Endothelial cell of umbilical vein (primary cell): Measurements from ENCODE around the gene SLC4A2. TPM values are rescaled to one million over a fixed set of nuclear protein-coding genes. Genes with fewer than 3 reads are reported as not detected.
A peak's percentile ranks its signal among the peaks of the same experiment; 100 is the strongest.

Experiments used
- BruUV-seq: library from RNA; stranded (reverse); fragments of 400-500 nt; replicated peaks from 2 replicates; lab custom pipeline; 2021; lab: Mats Ljungman, UMichigan
- CTCF ChIA-PET: fragments of 300-600, 350-600 bp; sonication (Branson Sonifier 250); formaldehyde crosslinking; loops from one replicate; lab custom pipeline; 2021; ENCODE audit warnings: antibody characterized with exemption, inconsistent platforms; lab: Charles Lee
- POLR2A ChIA-PET: fragments of 300-600, 350-600 bp; sonication (Branson Sonifier 250); formaldehyde crosslinking; loops from one replicate; lab custom pipeline; 2021; ENCODE audit warnings: antibody characterized with exemption, inconsistent platforms; lab: Charles Lee
- DNase-seq: peaks from one replicate; pipeline ENCODE4 v3.0.0-alpha.2; 2011; ENCODE audit warnings: low read depth, low spot score
- FAIRE-seq: peaks from 2 replicates; lab custom pipeline; 2011; peaks lifted over from hg19 to GRCh38; lab: Jason Lieb, UNC
- H2AFZ ChIP-seq: 2 replicates; pipeline ENCODE4 v1.6.0; 2012; ENCODE audit warnings: low read depth, low read length, control low read depth, inconsistent platforms
- H3K27ac ChIP-seq: 2 replicates; pipeline ENCODE4 v1.5.1; 2011; ENCODE audit warnings: low read depth, mild to moderate bottlenecking, control low read depth, low read length, moderate library complexity; ENCODE audit not compliant: insufficient read depth
- H3K27me3 ChIP-seq, 2 experiments: 2 replicates each; pipeline versions ENCODE4 v1.6.0 to v1.6.1; 2011; ENCODE audit warnings: low read length in 2 of 2, mixed read lengths in 1 of 2; ENCODE audit not compliant: control insufficient read depth in 2 of 2, insufficient read depth in 2 of 2
- H3K36me3 ChIP-seq, 2 experiments: 2 replicates in 1 of 2; 3 replicates in 1 of 2; pipeline ENCODE4 v1.5.1; 2011; ENCODE audit warnings: low read length in 2 of 2, mild to moderate bottlenecking in 1 of 2, moderate library complexity in 1 of 2; ENCODE audit not compliant: control insufficient read depth in 2 of 2, insufficient read depth in 2 of 2; ENCODE audit errors: extremely low read depth in 1 of 2
- H3K4me1 ChIP-seq: 3 replicates; pipeline ENCODE4 v1.5.1; 2011; ENCODE audit warnings: mild to moderate bottlenecking, low read length; ENCODE audit not compliant: control insufficient read depth, insufficient read depth; ENCODE audit errors: extremely low read depth
- H3K4me2 ChIP-seq: 2 replicates; pipeline ENCODE4 v1.6.1; 2011; ENCODE audit warnings: low read length, control low read depth, mixed read lengths; ENCODE audit not compliant: insufficient read depth
- H3K4me3 ChIP-seq, 3 experiments: fragments of 200-600 bp in 1 of 3; sonication (generic), shearing (Covaris generic) in 1 of 3; replicated peaks in 1 of 3; 2 replicates each; pipeline ENCODE4 v1.5.1; 2011 to 2016; ENCODE audit warnings: control low read depth in 3 of 3, low read length in 3 of 3, mild to moderate bottlenecking in 2 of 3, inconsistent platforms in 1 of 3, low read depth in 1 of 3, moderate library complexity in 1 of 3; ENCODE audit not compliant: insufficient read depth in 1 of 3
- H3K79me2 ChIP-seq: 2 replicates; pipeline ENCODE4 v1.6.0; 2012; ENCODE audit warnings: low read length, inconsistent platforms; ENCODE audit not compliant: control insufficient read depth, insufficient read depth
- H3K9ac ChIP-seq: replicated peaks from 2 replicates; pipeline ENCODE3; 2011; ENCODE audit warnings: low read length, control low read depth; ENCODE audit not compliant: insufficient read depth; ENCODE audit errors: extremely low read depth
- H3K9me1 ChIP-seq: replicated peaks from 3 replicates; pipeline ENCODE4 v1.6.0; 2011; ENCODE audit warnings: mild to moderate bottlenecking, low read length; ENCODE audit not compliant: control insufficient read depth, insufficient read depth; ENCODE audit errors: extremely low read depth
- H3K9me3 ChIP-seq: replicated peaks from 2 replicates; pipeline ENCODE4 v1.5.1; 2012; ENCODE audit warnings: low read length, inconsistent platforms; ENCODE audit not compliant: control insufficient read depth, insufficient read depth
- H4K20me1 ChIP-seq: replicated peaks from 2 replicates; pipeline ENCODE3; 2011; ENCODE audit warnings: mild to moderate bottlenecking, low read length; ENCODE audit not compliant: control insufficient read depth, insufficient read depth; ENCODE audit errors: extremely low read depth
- CTCF ChIP-seq, 2 donors: IDR thresholded peaks; 1 replicate in 1 of 2; 2 replicates in 1 of 2; pipeline ENCODE4 v1.5.1; 2011; ENCODE audit warnings: low read length in 2 of 2, mild to moderate bottlenecking in 2 of 2, moderate library complexity in 2 of 2, control low read depth in 1 of 2, inconsistent platforms in 1 of 2, low read depth in 1 of 2; ENCODE audit not compliant: insufficient read depth in 1 of 2; ENCODE audit errors: extremely low read depth in 1 of 2
- EZH2 ChIP-seq: IDR thresholded peaks from 2 replicates; pipeline ENCODE4 v1.6.1; 2012; ENCODE audit warnings: borderline replicate concordance, low read depth, mild to moderate bottlenecking, moderate library complexity, low read length, inconsistent platforms; ENCODE audit not compliant: severe bottlenecking
- FOS ChIP-seq: IDR thresholded peaks from 2 replicates; pipeline ENCODE4 v1.6.1; 2011; ENCODE audit warnings: mild to moderate bottlenecking, low read length, moderate library complexity, borderline replicate concordance; ENCODE audit not compliant: insufficient read depth
- GATA2 ChIP-seq: IDR thresholded peaks from 2 replicates; pipeline ENCODE4 v1.7.0; 2011; ENCODE audit warnings: low read depth, mild to moderate bottlenecking, moderate library complexity, mixed read lengths, low read length; ENCODE audit not compliant: insufficient read length, insufficient read depth
- JUN ChIP-seq: IDR thresholded peaks from 2 replicates; pipeline ENCODE4 v1.6.1; 2011; ENCODE audit warnings: borderline replicate concordance, low read depth; ENCODE audit not compliant: insufficient read length, insufficient read depth
- MAX ChIP-seq: IDR thresholded peaks from 2 replicates; pipeline ENCODE4 v1.6.1; 2011; ENCODE audit not compliant: insufficient read depth, insufficient read length
- MYC ChIP-seq: IDR thresholded peaks from one replicate; pipeline ENCODE4 v1.6.1; 2011; ENCODE audit warnings: mild to moderate bottlenecking, low read depth, low read length
- POLR2A ChIP-seq: IDR thresholded peaks from 2 replicates; pipeline ENCODE4 v1.6.1; 2012; ENCODE audit warnings: low read depth, mild to moderate bottlenecking, control low read depth, low read length
- POLR2AphosphoS5 ChIP-seq: IDR thresholded peaks from 2 replicates; pipeline ENCODE4 v1.6.1; 2012; ENCODE audit warnings: low read depth, mild to moderate bottlenecking, control low read depth, low read length, moderate library complexity; ENCODE audit not compliant: insufficient read depth
- dilution Hi-C: fragments of 300-500 bp; cut with MboI; formaldehyde crosslinking; loops from one replicate; pipeline ENCODE4 v1.15.0; 2019; ENCODE audit warnings: low sequenced_read_pairs; ENCODE audit not compliant: extremely low pct_ligation_motif_present
- intact Hi-C: fragments of 100-400 bp; cut with micrococcal nuclease; formaldehyde crosslinking; loops from one replicate; pipeline ENCODE4 v1.10.0; 2022
- polyA plus RNA-seq, 4 experiments: library from polyadenylated mRNA; depleted of rRNA in 3 of 4; stranded (reverse) in 3 of 4; unstranded in 1 of 4; fragments of >200 nt; gene quantifications; 2 replicates each; pipeline versions ENCODE4 v1.2.1 to v1.2.3, GENCODE V29; 2011 to 2012; ENCODE audit warnings: missing spikeins in 1 of 4
- total RNA-seq: library from RNA; stranded (reverse); gene quantifications from 2 replicates; pipeline ENCODE4 v1.2.3, GENCODE V29; 2021

The SLC4A2 gene
- total and polyA plus RNA-seq, 2 donors (not counting 3 experiments of a cell fraction or from before 2014, with no cell fraction given) = 108 to 172 TPM

GRCh38 chr7:151094675-151095074, 35.3 kb downstream of the SLC4A2 start:
- DNase-seq = no peak
- Histone ChIP-seq H2AFZ (no peak overlapping the region), H3K4me1 (peaks cover 27% of the 10 kb centered on the region), H3K4me3 (no peak overlapping the region), H3K9me3 (no peaks in the 10 kb centered on the region), H3K36me3 (peaks cover 0 to 12% of the 10 kb centered on the region in 2 experiments), H3K9me1 (no peaks in the 10 kb centered on the region), H3K79me2 (peaks cover 93% of the 10 kb centered on the region), H4K20me1 (no peaks in the 10 kb centered on the region), H3K4me2 (no peak overlapping the region), H3K27me3 (no peaks in the 10 kb centered on the region), H3K27ac (no peak overlapping the region), H3K9ac (no peak overlapping the region)
- intact Hi-C loops = loop anchor here (1.0 kb wide), 1 partner anchor 10 kb away; no protein-coding TSS in a partner anchor
- CTCF ChIA-PET = interaction anchor here (0.8 to 2.3 kb wide), 3 partner anchors 13 to 29 kb away, joined by 3 to 8 read pairs (median 3); no protein-coding TSS in a partner anchor
- POLR2A ChIA-PET = no interaction called here
- dilution Hi-C loops = no loop called here
- TF ChIP-seq POLR2A = no peak
- TF ChIP-seq EZH2 = no peak
- TF ChIP-seq GATA2 = no peak
- TF ChIP-seq FOS = no peak
- no peak for TF ChIP-seq MAX
- no peak for TF ChIP-seq POLR2AphosphoS5
- FAIRE-seq = peak; percentile 75
- BruUV-seq = no TSS peak

GRCh38 chr7:151095123-151095797, 35.9 kb downstream of the SLC4A2 start:
- Histone ChIP-seq H3K36me3 (peaks cover 0 to 12% of the 10 kb centered on the region in 2 experiments), H3K27me3 (no peaks in the 10 kb centered on the region), H3K4me3 (no peak overlapping the region), H3K9me1 (no peaks in the 10 kb centered on the region), H3K9me3 (no peaks in the 10 kb centered on the region), H3K9ac (no peak overlapping the region), H3K79me2 (peaks cover 93% of the 10 kb centered on the region), H3K4me1 (peaks cover 21% of the 10 kb centered on the region), H4K20me1 (no peaks in the 10 kb centered on the region), H3K4me2 (no peak overlapping the region), H2AFZ (no peak overlapping the region), H3K27ac (no peak overlapping the region)
- TF ChIP-seq MAX (no peak), JUN (no peak), EZH2 (no peak), FOS (no peak), GATA2 (no peak), CTCF (IDR thresholded peaks at IDR 0.05; ENCODE audit: extremely low read depth in 1 of 2, insufficient read depth in 1 of 2, low read depth in 1 of 2, low read length in 2 of 2) (no peak), POLR2AphosphoS5 (no peak), MYC (no peak), POLR2A (no peak)
- FAIRE-seq (no peak), DNase-seq (no peak)
- intact Hi-C loops (loop anchor here (1.0 kb wide), 1 partner anchor 9 kb away; no protein-coding TSS in a partner anchor), dilution Hi-C loops (no loop called here)
- ChIA-PET CTCF (interaction anchor here (0.8 to 2.3 kb wide), 2 partner anchors 13 to 28 kb away, joined by 3 to 8 read pairs; no protein-coding TSS in a partner anchor), POLR2A (no interaction called here)
- BruUV-seq = no TSS peak
